GM18505 (cell line): Measurements from ENCODE around the gene HSPE1.
"Not testable (repeated sequence)": the region's sequence is repeated elsewhere in the genome, so short reads cannot be mapped to it uniquely, and the experiment has no call there.

Experiments
- ATAC-seq: cut with Tn5 transposase; IDR thresholded peaks from one replicate; pipeline ENCODE4 v1.9.1; 2021; ENCODE audit not compliant: unreplicated experiment
- POLR2A ChIP-seq: IDR thresholded peaks from 4 replicates; pipeline ENCODE4 v1.6.1; 2011; ENCODE audit warnings: borderline replicate concordance; ENCODE audit not compliant: insufficient read depth, insufficient read length; ENCODE audit errors: extremely low read depth

The HSPE1 gene

GRCh38 chr2:197499594-197500502, at the start of gene HSPE1, which contains the start of gene HSPD1:
TSS of gene HSPE1 (plus strand) at chr2:197500379. CDS start at chr2:197500437, 58 bp downstream.
TSS of gene HSPD1 (minus strand) at chr2:197499840. CDS start at chr2:197498848, 992 bp downstream.
- peak; percentile 82 for ATAC-seq
- TF ChIP-seq POLR2A, result peak; percentile 95

GRCh38 chr2:197450465-197450864, 49.7 kb upstream of the HSPE1 start:
- no peak for TF ChIP-seq POLR2A
- ATAC-seq, result no peak

GRCh38 chr2:197450935-197451358, 49.2 kb upstream of the HSPE1 start:
- ATAC-seq, result not testable (repeated sequence)

GRCh38 chr2:197452754-197453122, 47.4 kb upstream of the HSPE1 start:
- ATAC-seq, result no peak
- no peak for TF ChIP-seq POLR2A

- ATAC-seq, result peak; percentile 92
- TF ChIP-seq POLR2A, result peak; percentile 89
These were observed 46.9 kb upstream of the HSPE1 start, which contains the start of gene COQ10B for GRCh38 chr2:197453123-197453913. TSS of gene COQ10B (plus strand) at chr2:197453552. CDS start at chr2:197453561, 9 bp downstream.

- peak; percentile 24 for ATAC-seq
- TF ChIP-seq POLR2A, result no peak
These were observed 46.2 kb upstream of the HSPE1 start for GRCh38 chr2:197453914-197454398.

GRCh38 chr2:197454923-197455322, 45.3 kb upstream of the HSPE1 start:
- no peak for ATAC-seq

GRCh38 chr2:197455428-197455827, 44.8 kb upstream of the HSPE1 start:
- TF ChIP-seq POLR2A, result no peak
- ATAC-seq, result no peak

More at GRCh38 chr2:197454923-197455322, 45.3 kb upstream of the HSPE1 start:
- no peak for TF ChIP-seq POLR2A

GRCh38 chr2:197460649-197461048, 39.5 kb upstream of the HSPE1 start:
- TF ChIP-seq POLR2A, result no peak
- no peak for ATAC-seq

- no peak for TF ChIP-seq POLR2A
- ATAC-seq, result no peak
These were observed 39.1 kb upstream of the HSPE1 start for GRCh38 chr2:197461057-197461456.

- ATAC-seq, result no peak
- TF ChIP-seq POLR2A, result no peak
These were observed 36.0 kb upstream of the HSPE1 start for GRCh38 chr2:197464175-197464574.

- TF ChIP-seq POLR2A, result no peak
- ATAC-seq, result no peak
These were observed 28.0 kb upstream of the HSPE1 start for GRCh38 chr2:197472166-197472565.

- no peak for ATAC-seq
- no peak for TF ChIP-seq POLR2A
These were observed 22.4 kb upstream of the HSPE1 start for GRCh38 chr2:197477797-197478196.
